Stimulated activated CD4-positive, alpha-beta T cell treated with anti-CD3 and anti-CD28 coated beads, Interleukin-15, amount 100 ng/mL, for 1 hour (primary cell): ENCODE data around the gene GALNT10.

ENCODE experiments used
- DNase-seq, 2 donors: peaks; one replicate each; pipeline ENCODE4 v3.0.0-alpha.2; 2020; ENCODE audit warnings: low read depth in 1 of 2, low spot score in 1 of 2

The GALNT10 gene

GRCh38 chr5:154470137-154470536 lies 279.6 kb downstream of the GALNT10 start:
- DNase-seq: no peak
